HCT116 (cell line): ENCODE data around the gene TMX3. TPM values are rescaled to one million over a fixed set of nuclear protein-coding genes. Genes with fewer than 3 reads are reported as not detected.

Experiments used
- ATAC-seq: fragments of 200-7000 bp; cut with Tn5 transposase; 2 replicates; pipeline ENCODE4 v1.9.1; 2020; ENCODE audit warnings: mild to moderate bottlenecking, moderate library complexity
- BruUV-seq: library from RNA; stranded (reverse); fragments of 400-500 nt; replicated peaks from 2 replicates; lab custom pipeline; 2021; lab: Mats Ljungman, UMichigan
- CTCF ChIA-PET: fragments of 300-600 bp; sonication (Branson Sonifier 250); formaldehyde crosslinking; loops from one replicate; lab custom pipeline; 2021; ENCODE audit warnings: antibody characterized with exemption; lab: Charles Lee
- POLR2A ChIA-PET: fragments of 300-600, 350-600 bp; sonication (Branson Sonifier 250); formaldehyde crosslinking; loops from one replicate; lab custom pipeline; 2021; ENCODE audit warnings: antibody characterized with exemption; lab: Charles Lee
- RAD21 ChIA-PET, 2 experiments: fragments of 300-600 bp; sonication (Branson Sonifier 250); formaldehyde crosslinking; loops; one replicate each; lab custom pipeline; 2023; ENCODE audit warnings: low total read pairs in 2 of 2; ENCODE audit not compliant: uncharacterized antibody in 2 of 2, unreplicated experiment in 2 of 2, low non-redundant PET in 1 of 2; lab: Charles Lee
- DNase-seq: peaks from one replicate; pipeline ENCODE4 v3.0.0-alpha.2; 2010; ENCODE audit warnings: low read depth, low spot score
- H2AFZ ChIP-seq: fragments of 200-600 bp; shearing (Covaris generic), sonication (generic); 2 replicates; pipeline ENCODE4 v1.6.1; 2017; ENCODE audit warnings: low read depth, mixed run types, mixed read lengths, antibody characterized with exemption, low read length; ENCODE audit not compliant: poor library complexity, severe bottlenecking
- H3K27ac ChIP-seq: 2 replicates; pipeline ENCODE4 v1.5.1; 2012; ENCODE audit warnings: low read depth, low read length
- H3K27me3 ChIP-seq: fragments of 200-600 bp; sonication (generic); 2 replicates; pipeline ENCODE4 v1.6.1; 2016; ENCODE audit warnings: mixed run types, low read length, mixed read lengths; ENCODE audit not compliant: insufficient read depth
- H3K36me3 ChIP-seq, 2 experiments: fragments of 200-500 bp in 1 of 2; fragments of 200-600 bp in 1 of 2; sonication (Bioruptor generic) in 1 of 2; sonication (generic) in 1 of 2; 2 replicates each; pipeline versions ENCODE4 v1.5.1 to v1.6.1; 2014 to 2016; ENCODE audit warnings: low read length in 2 of 2, inconsistent platforms in 1 of 2, mixed read lengths in 1 of 2, mixed run types in 1 of 2; ENCODE audit not compliant: insufficient read depth in 2 of 2, control insufficient read depth in 1 of 2
- H3K4me1 ChIP-seq, 2 experiments: fragments of 200-600 bp in 1 of 2; sonication (generic) in 1 of 2; 2 replicates each; pipeline versions ENCODE4 v1.5.1 to v1.6.1; 2012 to 2017; ENCODE audit warnings: low read length in 2 of 2, inconsistent platforms in 1 of 2, mild to moderate bottlenecking in 1 of 2, mixed read lengths in 1 of 2, mixed run types in 1 of 2, moderate library complexity in 1 of 2; ENCODE audit not compliant: insufficient read depth in 2 of 2, control insufficient read depth in 1 of 2
- H3K4me2 ChIP-seq: fragments of 200-600 bp; sonication (generic); 2 replicates; pipeline ENCODE4 v1.6.1; 2017; ENCODE audit warnings: mixed run types, low read length, mixed read lengths
- H3K4me3 ChIP-seq, 2 experiments: fragments of 200-600 bp in 1 of 2; sonication (generic) in 1 of 2; replicated peaks in 1 of 2; 2 replicates each; pipeline ENCODE4 v1.5.1; 2011 to 2016; ENCODE audit warnings: low read length in 2 of 2, control low read depth in 1 of 2, low read depth in 1 of 2, mild to moderate bottlenecking in 1 of 2, mixed read lengths in 1 of 2, mixed run types in 1 of 2
- H3K79me2 ChIP-seq: fragments of 200-600 bp; sonication (generic); 2 replicates; pipeline ENCODE4 v1.6.1; 2017; ENCODE audit warnings: mild to moderate bottlenecking, mixed run types, low read length, moderate library complexity, mixed read lengths; ENCODE audit not compliant: insufficient read depth
- H3K9ac ChIP-seq: fragments of 200-600 bp; sonication (generic); 2 replicates; pipeline ENCODE4 v1.6.1; 2016; ENCODE audit warnings: low read length, mixed read lengths
- H3K9me2 ChIP-seq: fragments of 200-600 bp; sonication (generic), shearing (Covaris generic); 2 replicates; pipeline ENCODE4 v1.6.1; 2017; ENCODE audit warnings: mixed run types, mild to moderate bottlenecking, moderate library complexity; ENCODE audit not compliant: insufficient read depth
- H3K9me3 ChIP-seq, 2 experiments: fragments of 200-500 bp in 1 of 2; fragments of 200-600 bp in 1 of 2; sonication (Bioruptor generic) in 1 of 2; sonication (generic) in 1 of 2; 2 replicates each; pipeline ENCODE4 v1.6.1; 2014 to 2017; ENCODE audit warnings: low read length in 2 of 2, mixed read lengths in 2 of 2, inconsistent platforms in 1 of 2, low read depth in 1 of 2, mild to moderate bottlenecking in 1 of 2, mixed run types in 1 of 2, moderate library complexity in 1 of 2; ENCODE audit not compliant: control insufficient read depth in 1 of 2, insufficient read depth in 1 of 2
- H4K20me1 ChIP-seq: fragments of 200-600 bp; sonication (generic), shearing (Covaris generic); 2 replicates; pipeline ENCODE4 v1.6.1; 2017; ENCODE audit warnings: mixed run types, mild to moderate bottlenecking, moderate library complexity; ENCODE audit not compliant: insufficient read depth
- CBX3 ChIP-seq: IDR thresholded peaks from 2 replicates; pipeline ENCODE4 v1.6.1; 2012; ENCODE audit warnings: low read depth
- CEBPB ChIP-seq: IDR thresholded peaks from 2 replicates; pipeline ENCODE4 v1.6.1; 2012; ENCODE audit warnings: low read depth
- ELF1 ChIP-seq: IDR thresholded peaks from 2 replicates; pipeline ENCODE4 v1.6.1; 2012; ENCODE audit warnings: low read depth, borderline replicate concordance
- EZH2phosphoT487 ChIP-seq: fragments of 200-600 bp; IDR thresholded peaks from 2 replicates; pipeline ENCODE4 v1.6.1; 2018; ENCODE audit warnings: antibody characterized with exemption, borderline replicate concordance
- FOSL1 ChIP-seq: IDR thresholded peaks from 2 replicates; pipeline ENCODE4 v1.6.1; 2012; ENCODE audit warnings: low read depth
- JUND ChIP-seq: IDR thresholded peaks from 2 replicates; pipeline ENCODE4 v1.6.1; 2012
- POLR2A ChIP-seq: IDR thresholded peaks from 2 replicates; pipeline ENCODE4 v1.7.0; 2011; ENCODE audit warnings: borderline replicate concordance; ENCODE audit not compliant: insufficient read depth, insufficient read length; ENCODE audit errors: extremely low read depth
- POLR2AphosphoS5 ChIP-seq: IDR thresholded peaks from 2 replicates; pipeline ENCODE4 v1.6.1; 2011; ENCODE audit warnings: mild to moderate bottlenecking, low read depth, low read length, moderate library complexity
- RAD21 ChIP-seq: IDR thresholded peaks from 2 replicates; pipeline ENCODE4 v1.6.1; 2012; ENCODE audit warnings: low read depth, mild to moderate bottlenecking
- SRF ChIP-seq: IDR thresholded peaks from 2 replicates; pipeline ENCODE4 v1.6.1; 2012; ENCODE audit warnings: low read depth
- TCF7L2 ChIP-seq: IDR thresholded peaks from 2 replicates; pipeline ENCODE4 v1.7.0; 2011; ENCODE audit warnings: borderline replicate concordance, inconsistent platforms; ENCODE audit not compliant: insufficient read depth, insufficient read length; ENCODE audit errors: extremely low read depth
- ZFX ChIP-seq: fragments of 450-650 bp; IDR thresholded peaks from 2 replicates; pipeline ENCODE4 v1.6.1; 2017
- intact Hi-C: fragments of 100-400 bp; cut with micrococcal nuclease; formaldehyde crosslinking; loops from 2 replicates; pipeline ENCODE4 v1.10.0; 2022
- total RNA-seq: library from RNA; stranded (reverse); gene quantifications from one replicate; pipeline ENCODE4 v1.2.1, GENCODE V29; 2021; ENCODE audit not compliant: unreplicated experiment
- TF ChIP-seq, protein P1 (sequence below): IDR thresholded peaks from 2 replicates; pipeline ENCODE4 v1.6.1; 2011; ENCODE audit warnings: mild to moderate bottlenecking, low read length, moderate library complexity; ENCODE audit not compliant: insufficient replicate concordance; ENCODE audit errors: extremely low read depth
- TF ChIP-seq, protein P2 (sequence below): IDR thresholded peaks from 2 replicates; pipeline ENCODE4 v1.6.1; 2012; ENCODE audit warnings: low read depth
- TF ChIP-seq, protein P3 (sequence below): IDR thresholded peaks from 2 replicates; pipeline ENCODE4 v1.6.1; 2012

Gene TMX3
- total RNA-seq, 1 experiment from 2014 or later = 39.6 TPM

DNA sequence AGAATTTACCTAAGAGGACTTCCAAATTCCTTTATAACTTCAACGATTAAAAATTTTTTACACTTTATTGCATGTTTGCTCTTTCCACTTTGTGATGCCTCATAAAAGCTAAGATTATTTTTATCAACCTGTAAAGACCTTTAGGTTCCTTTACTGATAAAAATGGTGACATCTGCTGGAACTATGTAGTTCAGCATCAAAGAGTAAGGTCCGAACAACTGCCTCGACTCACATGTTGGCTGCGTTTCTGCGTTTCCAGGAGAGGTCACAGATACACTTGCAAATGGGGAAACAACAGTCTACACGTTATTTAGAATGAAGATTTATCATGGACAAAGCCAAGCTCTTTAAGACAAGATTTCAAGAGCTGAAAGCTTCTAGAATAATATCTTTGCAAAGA is 18.8 kb upstream of the TMX3 start:
- intact Hi-C loops = loop anchor here (10.0 kb wide), 1 partner anchor 1351 kb away; no protein-coding TSS in a partner anchor
- H4K20me1 ChIP-seq = no peaks in the 10 kb centered on the region
- CTCF ChIA-PET = no interaction called here
- H2AFZ ChIP-seq = no peak overlapping the region
- no peaks in the 10 kb centered on the region for H3K27me3 ChIP-seq
- H3K27ac ChIP-seq = no peak overlapping the region
- no peaks in the 10 kb centered on the region for H3K79me2 ChIP-seq
- ATAC-seq (no peak), DNase-seq (no peak)
- no peak overlapping the region for H3K9ac ChIP-seq
- RAD21 ChIA-PET = no interaction called here
- H3K9me2 ChIP-seq = no peaks in the 10 kb centered on the region
- H3K4me1 ChIP-seq = no peaks in the 10 kb centered on the region
- POLR2A ChIA-PET = no interaction called here
- TF ChIP-seq ZFX (no peak), CBX3 (no peak), RAD21 (no peak), CEBPB (no peak), EZH2phosphoT487 (no peak), JUND (no peak), POLR2A (no peak), POLR2AphosphoS5 (no peak), ELF1 (no peak), TCF7L2 (no peak), SRF (no peak), FOSL1 (no peak)
- TF ChIP-seq, protein P1, sequence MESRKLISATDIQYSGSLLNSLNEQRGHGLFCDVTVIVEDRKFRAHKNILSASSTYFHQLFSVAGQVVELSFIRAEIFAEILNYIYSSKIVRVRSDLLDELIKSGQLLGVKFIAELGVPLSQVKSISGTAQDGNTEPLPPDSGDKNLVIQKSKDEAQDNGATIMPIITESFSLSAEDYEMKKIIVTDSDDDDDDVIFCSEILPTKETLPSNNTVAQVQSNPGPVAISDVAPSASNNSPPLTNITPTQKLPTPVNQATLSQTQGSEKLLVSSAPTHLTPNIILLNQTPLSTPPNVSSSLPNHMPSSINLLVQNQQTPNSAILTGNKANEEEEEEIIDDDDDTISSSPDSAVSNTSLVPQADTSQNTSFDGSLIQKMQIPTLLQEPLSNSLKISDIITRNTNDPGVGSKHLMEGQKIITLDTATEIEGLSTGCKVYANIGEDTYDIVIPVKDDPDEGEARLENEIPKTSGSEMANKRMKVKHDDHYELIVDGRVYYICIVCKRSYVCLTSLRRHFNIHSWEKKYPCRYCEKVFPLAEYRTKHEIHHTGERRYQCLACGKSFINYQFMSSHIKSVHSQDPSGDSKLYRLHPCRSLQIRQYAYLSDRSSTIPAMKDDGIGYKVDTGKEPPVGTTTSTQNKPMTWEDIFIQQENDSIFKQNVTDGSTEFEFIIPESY = no peak
- TF ChIP-seq, protein P2, sequence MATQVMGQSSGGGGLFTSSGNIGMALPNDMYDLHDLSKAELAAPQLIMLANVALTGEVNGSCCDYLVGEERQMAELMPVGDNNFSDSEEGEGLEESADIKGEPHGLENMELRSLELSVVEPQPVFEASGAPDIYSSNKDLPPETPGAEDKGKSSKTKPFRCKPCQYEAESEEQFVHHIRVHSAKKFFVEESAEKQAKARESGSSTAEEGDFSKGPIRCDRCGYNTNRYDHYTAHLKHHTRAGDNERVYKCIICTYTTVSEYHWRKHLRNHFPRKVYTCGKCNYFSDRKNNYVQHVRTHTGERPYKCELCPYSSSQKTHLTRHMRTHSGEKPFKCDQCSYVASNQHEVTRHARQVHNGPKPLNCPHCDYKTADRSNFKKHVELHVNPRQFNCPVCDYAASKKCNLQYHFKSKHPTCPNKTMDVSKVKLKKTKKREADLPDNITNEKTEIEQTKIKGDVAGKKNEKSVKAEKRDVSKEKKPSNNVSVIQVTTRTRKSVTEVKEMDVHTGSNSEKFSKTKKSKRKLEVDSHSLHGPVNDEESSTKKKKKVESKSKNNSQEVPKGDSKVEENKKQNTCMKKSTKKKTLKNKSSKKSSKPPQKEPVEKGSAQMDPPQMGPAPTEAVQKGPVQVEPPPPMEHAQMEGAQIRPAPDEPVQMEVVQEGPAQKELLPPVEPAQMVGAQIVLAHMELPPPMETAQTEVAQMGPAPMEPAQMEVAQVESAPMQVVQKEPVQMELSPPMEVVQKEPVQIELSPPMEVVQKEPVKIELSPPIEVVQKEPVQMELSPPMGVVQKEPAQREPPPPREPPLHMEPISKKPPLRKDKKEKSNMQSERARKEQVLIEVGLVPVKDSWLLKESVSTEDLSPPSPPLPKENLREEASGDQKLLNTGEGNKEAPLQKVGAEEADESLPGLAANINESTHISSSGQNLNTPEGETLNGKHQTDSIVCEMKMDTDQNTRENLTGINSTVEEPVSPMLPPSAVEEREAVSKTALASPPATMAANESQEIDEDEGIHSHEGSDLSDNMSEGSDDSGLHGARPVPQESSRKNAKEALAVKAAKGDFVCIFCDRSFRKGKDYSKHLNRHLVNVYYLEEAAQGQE = no peak
- TF ChIP-seq, protein P3, sequence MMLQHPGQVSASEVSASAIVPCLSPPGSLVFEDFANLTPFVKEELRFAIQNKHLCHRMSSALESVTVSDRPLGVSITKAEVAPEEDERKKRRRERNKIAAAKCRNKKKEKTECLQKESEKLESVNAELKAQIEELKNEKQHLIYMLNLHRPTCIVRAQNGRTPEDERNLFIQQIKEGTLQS = no peak
- BruUV-seq = no TSS peak
- H3K4me3 ChIP-seq = no peak overlapping the region
- no peaks in the 10 kb centered on the region for H3K36me3 ChIP-seq
- H3K4me2 ChIP-seq = no peak overlapping the region
- no peaks in the 10 kb centered on the region for H3K9me3 ChIP-seq
